CD4-positive, alpha-beta T cell treated with Interleukin-4 for 1 hour (primary cell): Measurements from ENCODE around the gene NPIPB6.
A peak's percentile ranks its signal among the peaks of the same experiment; 100 is the strongest.

ENCODE experiments used
- DNase-seq, 2 donors: peaks; one replicate each; pipeline ENCODE4 v3.0.0-alpha.2; 2020 to 2022

NPIPB6 gene

DNA sequence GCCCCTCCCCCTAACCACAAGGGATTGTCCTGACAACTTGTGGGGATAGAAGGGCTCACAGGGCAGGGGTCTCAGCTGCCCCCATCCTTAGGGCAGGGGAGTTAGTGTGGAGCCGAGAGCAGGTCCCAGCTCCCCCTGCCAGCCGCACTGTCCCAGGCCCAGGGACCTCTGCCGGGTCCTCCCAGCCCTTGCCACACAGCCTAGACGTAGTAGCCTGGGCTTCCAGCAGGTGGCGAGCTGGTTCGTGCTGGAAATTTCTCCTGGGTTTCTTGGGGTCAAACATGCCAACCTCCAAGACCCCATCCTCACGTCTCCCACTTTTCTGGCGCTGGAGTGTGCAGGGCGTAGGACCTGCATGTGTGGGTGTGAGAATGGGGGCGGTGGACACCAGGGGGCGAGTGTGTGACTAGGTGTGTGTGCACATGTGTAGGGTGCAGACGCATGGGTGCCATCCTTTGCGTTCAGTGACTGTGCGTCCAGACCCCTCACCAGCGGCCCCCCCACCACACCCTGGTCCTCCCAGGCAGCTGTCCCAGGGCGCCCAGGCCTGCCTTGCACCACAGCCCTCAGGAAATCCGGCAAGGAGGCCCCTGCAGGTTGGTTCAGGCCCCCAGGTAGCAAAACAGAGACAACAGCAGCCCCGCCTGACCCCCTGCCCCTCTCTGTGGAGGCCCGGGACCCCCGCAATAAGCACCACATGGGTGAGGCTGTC is 41.5 kb downstream of the NPIPB6 start:
- peak in 1 of 2 donors; percentile 27 for DNase-seq

DNA sequence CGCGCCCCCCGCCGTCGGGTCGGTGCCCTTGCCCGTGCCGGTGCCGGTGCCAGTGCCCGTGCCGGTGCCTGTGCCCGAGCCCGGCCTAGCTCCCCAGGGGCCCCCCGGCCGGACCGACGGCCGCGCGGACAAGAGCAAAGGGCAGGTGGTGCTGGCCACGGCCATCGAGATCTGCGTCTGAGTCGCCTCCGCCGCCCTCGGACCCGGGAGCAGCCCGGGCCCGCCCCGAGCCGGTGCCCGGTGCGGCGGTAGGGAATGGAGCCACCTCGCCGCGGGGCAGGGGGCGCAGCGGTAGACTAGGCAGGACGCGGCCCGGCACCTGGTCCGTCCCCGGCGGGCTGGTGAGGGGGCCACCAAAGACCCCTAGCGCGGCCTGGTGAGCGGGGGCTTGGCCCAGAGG is 42.6 kb downstream of the NPIPB6 start:
- no peak for DNase-seq

GRCh38 chr16:28320023-28320561 is 43.2 kb downstream of the NPIPB6 start:
- DNase-seq, result no peak

- DNase-seq, result no peak
Measured at GRCh38 chr16:28319476-28320022, 43.8 kb downstream of the NPIPB6 start.

DNA sequence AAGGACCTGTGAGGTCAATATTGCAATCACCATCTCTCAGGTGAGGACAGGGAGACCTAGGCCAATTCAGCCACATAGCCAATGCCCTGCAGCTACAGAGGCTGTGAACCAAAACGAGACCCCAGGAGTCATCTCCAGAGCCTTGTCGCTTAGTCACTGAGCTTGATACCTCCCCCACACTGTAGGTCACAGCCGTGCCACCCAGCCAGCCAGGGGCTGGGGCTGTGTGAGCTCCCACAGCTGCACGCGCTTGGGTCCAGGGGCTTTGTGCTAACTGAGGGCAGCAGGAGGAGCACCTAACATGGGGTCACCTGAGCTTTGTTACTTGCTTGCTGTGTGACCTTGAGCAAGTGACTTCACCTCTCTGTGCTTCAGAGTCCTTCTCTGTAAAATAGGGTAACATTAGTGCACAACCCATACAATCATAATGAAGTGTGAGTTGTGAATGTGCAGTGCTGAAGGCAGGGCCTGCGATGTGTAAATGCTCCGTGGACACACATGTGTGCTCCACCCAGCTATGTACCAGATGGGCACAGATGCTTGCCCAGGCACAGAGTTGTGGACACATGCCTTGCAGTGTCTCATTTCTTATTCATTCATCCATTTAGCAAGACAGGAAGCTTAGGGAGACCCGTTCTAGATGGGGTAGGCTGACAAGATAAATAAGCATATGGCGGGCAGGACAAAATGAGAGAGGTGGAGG is 45.1 kb downstream of the NPIPB6 start:
- no peak for DNase-seq

- peak; percentile 74 to 77 for DNase-seq
Measured at GRCh38 chr16:28317040-28317880, 46.0 kb downstream of the NPIPB6 start.

DNA sequence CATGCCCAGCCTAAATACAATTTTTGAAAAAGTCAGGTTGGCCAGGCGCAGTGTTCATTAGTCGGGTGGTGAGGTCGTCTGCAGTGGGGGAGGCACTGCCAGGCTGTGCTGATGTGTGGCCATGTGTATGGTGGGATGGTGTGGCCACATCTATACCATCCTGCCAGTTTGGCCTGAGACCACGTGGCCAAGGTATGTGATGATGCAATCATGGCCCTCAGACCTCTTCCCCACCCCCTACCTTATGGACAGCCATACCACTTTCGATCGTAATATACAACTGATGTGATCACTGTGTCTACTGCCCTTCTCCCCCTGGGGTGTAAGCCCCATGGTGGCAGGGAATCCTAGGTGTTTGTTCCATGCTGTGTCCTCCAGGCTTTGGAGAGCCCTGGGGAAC is 47.3 kb downstream of the NPIPB6 start:
- DNase-seq, result no peak

DNA sequence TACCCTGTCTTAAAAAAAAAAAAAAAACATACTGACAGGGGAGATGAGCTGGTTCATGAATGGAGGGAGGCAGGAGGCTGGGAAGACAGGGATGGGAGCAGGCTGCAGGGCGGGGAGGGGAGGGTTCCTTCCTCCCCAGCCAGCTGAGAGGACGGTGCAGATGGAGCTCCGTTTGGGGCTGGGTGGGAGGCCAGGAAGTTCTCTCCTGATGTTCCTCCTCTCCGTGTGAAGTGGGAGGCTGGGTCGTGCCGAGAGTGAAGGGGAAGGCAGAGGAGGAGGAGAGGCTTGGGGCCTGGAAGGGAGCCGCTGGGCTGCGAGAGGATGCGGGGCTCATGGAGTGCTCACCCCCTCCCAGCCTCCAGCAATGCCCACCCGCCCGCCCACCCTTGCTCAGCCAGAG is 49.7 kb downstream of the NPIPB6 start:
- DNase-seq, result no peak

DNA sequence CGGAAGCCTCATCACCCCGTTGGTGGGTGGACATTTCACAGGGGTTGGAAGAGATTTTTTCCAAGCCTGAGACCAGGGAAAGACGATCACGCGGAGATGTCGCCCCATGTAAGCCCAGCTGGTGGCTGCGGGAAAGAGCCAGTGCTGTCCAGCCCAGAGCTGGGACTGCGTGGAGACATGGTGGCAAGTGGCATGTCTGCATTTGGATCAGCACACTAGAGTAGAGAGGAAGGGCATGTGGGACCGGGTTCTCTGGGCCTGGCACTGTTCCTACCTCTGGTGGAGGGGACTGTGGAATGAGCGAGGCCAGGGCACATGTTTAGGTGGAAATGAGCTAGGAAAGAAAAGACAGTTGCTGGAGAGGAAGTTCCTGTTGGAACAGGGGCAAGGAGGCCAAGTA is 51.0 kb downstream of the NPIPB6 start:
- DNase-seq, result no peak

DNA sequence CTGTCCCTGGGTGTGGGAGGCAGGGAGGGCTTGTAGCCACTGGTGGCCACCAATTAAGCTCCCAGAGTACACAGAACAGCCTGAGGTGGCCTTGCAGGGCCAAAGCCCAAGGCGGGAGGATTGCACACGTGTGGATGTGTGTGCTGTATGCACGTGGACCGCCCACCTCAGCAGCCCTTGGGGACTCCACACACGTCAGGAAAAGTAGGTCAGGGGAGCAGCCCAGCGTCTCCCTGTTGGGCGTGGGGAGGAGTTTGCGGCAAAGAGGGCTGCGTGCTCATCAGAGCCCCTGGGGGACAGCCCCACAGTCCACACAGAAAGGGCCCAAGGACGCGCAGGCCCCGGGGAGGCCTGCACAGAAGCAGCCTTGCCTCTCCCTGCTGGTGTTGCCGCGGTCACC is 51.4 kb downstream of the NPIPB6 start:
- peak in 1 of 2 donors; percentile 19 for DNase-seq

DNA sequence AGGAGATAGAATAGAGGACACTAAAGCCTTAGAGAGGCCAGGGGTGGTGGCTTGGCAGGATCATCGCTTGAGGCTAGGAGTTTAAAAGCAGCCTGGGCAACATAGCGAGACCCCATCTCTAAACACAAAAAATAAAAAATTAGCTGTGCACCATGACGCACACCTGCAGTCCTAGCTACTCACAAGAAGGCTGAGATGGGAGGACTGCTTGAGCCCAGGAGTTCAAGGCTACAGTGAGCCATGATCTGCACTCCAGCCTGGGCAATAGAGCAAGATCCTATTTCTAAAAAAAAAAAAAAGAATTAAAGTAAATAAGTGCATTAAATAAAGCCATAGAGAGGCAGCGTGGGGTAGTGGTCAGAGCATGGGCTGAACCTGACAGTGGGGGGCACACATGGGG is 51.9 kb downstream of the NPIPB6 start:
- no peak for DNase-seq

GRCh38 chr16:28310796-28311195 is 52.5 kb downstream of the NPIPB6 start:
- DNase-seq, result no peak

GRCh38 chr16:28309811-28310311 is 53.4 kb downstream of the NPIPB6 start:
- peak; percentile 89 to 90 for DNase-seq

- DNase-seq, result no peak
Measured at GRCh38 chr16:28308794-28309584, 54.3 kb downstream of the NPIPB6 start.

DNA sequence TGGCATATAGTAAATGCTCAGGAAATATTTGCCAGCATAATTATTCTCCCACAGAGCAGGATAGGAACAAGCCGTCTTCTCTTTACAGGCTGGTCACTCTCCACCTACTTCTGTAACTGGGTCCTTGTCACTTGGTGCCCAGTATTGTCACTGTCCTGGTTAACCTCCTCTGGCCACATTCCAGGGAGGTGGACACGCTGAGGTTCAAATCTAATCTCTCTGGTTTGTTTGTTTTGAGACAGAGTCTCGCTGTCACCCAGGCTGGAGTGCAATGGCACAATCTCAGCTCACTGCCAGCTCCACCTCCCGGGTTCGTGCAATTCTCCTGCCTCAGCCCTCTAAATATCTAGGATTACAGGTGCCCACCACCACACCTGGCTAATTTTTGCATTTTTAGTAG is 55.4 kb downstream of the NPIPB6 start:
- DNase-seq, result no peak

DNA sequence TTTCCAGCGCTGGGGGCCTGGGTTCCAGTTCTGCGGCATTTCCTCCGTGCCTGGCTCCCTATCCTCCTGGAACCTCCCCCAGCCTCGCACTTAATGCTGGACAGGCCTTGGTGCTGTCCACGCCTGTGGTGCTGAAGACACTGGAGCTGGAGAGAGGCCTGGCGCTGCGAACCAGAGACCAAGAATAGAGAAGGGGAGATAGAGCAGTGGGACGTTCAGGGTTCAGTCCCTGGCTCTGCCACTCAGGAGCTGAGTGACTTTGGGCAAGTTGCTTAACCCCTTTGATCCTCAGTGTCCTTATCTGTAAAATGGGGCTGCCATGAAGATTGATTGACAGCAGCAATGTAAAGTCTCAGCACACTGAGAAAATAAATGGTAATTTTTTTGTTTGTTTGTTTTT is 59.1 kb downstream of the NPIPB6 start:
- no peak for DNase-seq

DNA sequence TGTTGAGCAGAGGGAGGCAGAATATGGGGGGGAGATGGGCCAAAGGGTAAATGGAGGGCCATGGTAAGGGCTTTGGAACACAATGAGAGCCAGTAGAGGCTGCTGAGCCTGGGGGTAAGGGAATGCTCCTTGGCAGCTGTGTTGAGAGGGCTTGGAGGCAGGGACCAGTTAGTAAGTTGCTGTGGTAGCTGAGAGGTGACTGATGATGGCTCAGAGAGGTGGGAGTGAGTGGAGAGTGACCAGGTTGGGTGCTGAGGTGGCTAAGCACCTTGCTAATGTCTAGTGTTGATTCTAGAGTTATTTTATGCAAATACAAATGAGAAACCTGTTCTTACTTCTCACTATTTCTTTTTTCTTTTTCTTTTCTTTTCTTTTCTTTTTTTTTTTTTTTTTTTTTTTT is 60.2 kb downstream of the NPIPB6 start:
- no peak for DNase-seq

- DNase-seq, result no peak
Measured at GRCh38 chr16:28301620-28302019, 61.7 kb downstream of the NPIPB6 start.

DNA sequence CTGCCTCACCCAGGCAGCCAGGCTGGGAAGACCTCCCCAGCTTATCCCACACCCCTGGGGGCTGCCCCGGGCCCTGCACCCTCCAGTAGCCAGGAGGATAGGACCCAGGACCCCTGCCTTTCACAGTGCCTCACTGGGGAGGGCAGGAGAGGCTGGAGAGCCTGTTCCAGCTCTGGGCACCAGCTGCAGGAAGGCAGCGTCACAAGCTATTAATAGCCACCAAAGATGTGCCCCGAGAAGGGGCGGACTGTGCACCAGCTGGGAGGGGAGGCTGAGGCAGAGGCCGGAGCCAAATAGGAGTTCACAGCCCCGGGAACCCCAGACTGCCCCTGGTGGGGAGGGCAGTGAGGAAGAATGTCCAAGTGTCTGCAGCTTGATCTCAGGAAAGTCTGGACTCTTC is 62.2 kb downstream of the NPIPB6 start:
- DNase-seq, result no peak

DNA sequence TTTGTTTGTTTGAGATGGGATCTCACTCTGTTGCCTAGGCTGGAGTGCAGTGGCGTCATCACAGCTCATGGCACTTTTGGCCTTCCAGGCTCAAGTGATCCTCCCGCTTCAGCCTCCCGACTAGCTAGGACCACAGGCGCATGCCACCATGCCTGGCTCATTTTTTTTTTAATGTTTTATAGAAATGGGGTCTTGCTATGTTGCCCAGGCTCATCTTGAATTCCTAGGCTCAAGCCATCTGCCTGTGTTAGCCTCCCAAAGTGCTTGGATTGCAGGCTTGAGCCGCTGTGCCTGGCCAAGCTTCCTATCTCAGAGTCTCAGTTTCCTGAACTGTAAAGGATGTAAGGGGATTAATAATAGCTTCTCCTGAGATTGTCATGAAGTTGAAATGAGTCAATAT is 63.0 kb downstream of the NPIPB6 start:
- no peak for DNase-seq

DNA sequence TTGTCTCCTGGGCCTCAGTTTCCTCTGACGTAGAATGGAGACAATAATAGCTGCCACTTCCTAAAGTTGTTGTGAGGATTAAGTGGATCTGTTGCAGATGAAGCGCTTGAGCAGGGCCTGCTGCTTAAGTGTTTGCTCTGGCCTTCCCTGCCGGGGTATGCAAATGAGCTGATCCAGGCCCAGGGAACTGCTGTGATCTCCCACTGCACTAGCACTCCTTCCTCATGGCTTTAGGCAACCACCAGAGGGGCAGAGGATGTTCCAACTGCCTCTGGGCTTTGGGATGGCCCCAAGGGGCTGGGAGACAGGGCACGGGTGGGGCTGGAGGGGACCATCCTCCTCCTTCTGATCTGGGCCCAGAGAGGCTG is 64.8 kb downstream of the NPIPB6 start:
- no peak for DNase-seq
